GM21515 (cell line): Measurements from ENCODE around the gene MICU1.

Experiments
- ATAC-seq: cut with Tn5 transposase; IDR thresholded peaks from one replicate; pipeline ENCODE4 v1.9.1; 2021; ENCODE audit not compliant: unreplicated experiment

MICU1 gene

GRCh38 chr10:72637398-72637857 lies 11.5 kb upstream of the MICU1 start:
- ATAC-seq, result no peak

- ATAC-seq, result no peak
These were observed 4.3 kb upstream of the MICU1 start for GRCh38 chr10:72630144-72630543.

- no peak for ATAC-seq
These were observed 520 bp upstream of the MICU1 start for GRCh38 chr10:72626444-72626754.

GRCh38 chr10:72625276-72625607 lies 637 bp downstream of the MICU1 start:
- ATAC-seq, result no peak

GRCh38 chr10:72622271-72622670 lies 3.6 kb downstream of the MICU1 start:
- no peak for ATAC-seq

- no peak for ATAC-seq
These were observed 9.2 kb downstream of the MICU1 start for GRCh38 chr10:72616716-72617115.

GRCh38 chr10:72615970-72616369 lies 9.9 kb downstream of the MICU1 start:
- ATAC-seq, result no peak

- no peak for ATAC-seq
These were observed 13.6 kb downstream of the MICU1 start for GRCh38 chr10:72612203-72612826.

GRCh38 chr10:72611783-72612182 lies 14.1 kb downstream of the MICU1 start:
- no peak for ATAC-seq

GRCh38 chr10:72610466-72610865 lies 15.4 kb downstream of the MICU1 start:
- no peak for ATAC-seq

- ATAC-seq, result no peak
These were observed 20.8 kb downstream of the MICU1 start for GRCh38 chr10:72605122-72605521.

GRCh38 chr10:72601144-72601543 lies 24.7 kb downstream of the MICU1 start:
- no peak for ATAC-seq

GRCh38 chr10:72598769-72599701 lies 26.8 kb downstream of the MICU1 start:
- no peak for ATAC-seq

- no peak for ATAC-seq
These were observed 28.0 kb downstream of the MICU1 start for GRCh38 chr10:72597897-72598296.

GRCh38 chr10:72595436-72595835 lies 30.4 kb downstream of the MICU1 start:
- ATAC-seq, result no peak

GRCh38 chr10:72593963-72594362 lies 31.9 kb downstream of the MICU1 start:
- ATAC-seq, result no peak

- ATAC-seq, result no peak
These were observed 37.6 kb downstream of the MICU1 start for GRCh38 chr10:72588266-72588665.

GRCh38 chr10:72587568-72587967 lies 38.3 kb downstream of the MICU1 start:
- ATAC-seq, result no peak

- ATAC-seq, result no peak
These were observed 51.2 kb downstream of the MICU1 start for GRCh38 chr10:72574636-72575035.

GRCh38 chr10:72573079-72573478 lies 52.8 kb downstream of the MICU1 start:
- no peak for ATAC-seq

GRCh38 chr10:72567889-72568640 lies 57.8 kb downstream of the MICU1 start:
- ATAC-seq, result no peak

- no peak for ATAC-seq
These were observed 58.5 kb downstream of the MICU1 start for GRCh38 chr10:72567421-72567820.
